Erythroblast (primary cell): ENCODE results near the gene FAM151B.

ENCODE experiments used
- GATA1 ChIP-seq: IDR thresholded peaks from 2 replicates; pipeline ENCODE4 v1.6.1; 2011; ENCODE audit warnings: low read depth, mild to moderate bottlenecking, control low read depth, low read length, moderate library complexity
- POLR2A ChIP-seq: IDR thresholded peaks from 2 replicates; pipeline ENCODE4 v1.6.1; 2011; ENCODE audit warnings: mild to moderate bottlenecking, low read length

DNA sequence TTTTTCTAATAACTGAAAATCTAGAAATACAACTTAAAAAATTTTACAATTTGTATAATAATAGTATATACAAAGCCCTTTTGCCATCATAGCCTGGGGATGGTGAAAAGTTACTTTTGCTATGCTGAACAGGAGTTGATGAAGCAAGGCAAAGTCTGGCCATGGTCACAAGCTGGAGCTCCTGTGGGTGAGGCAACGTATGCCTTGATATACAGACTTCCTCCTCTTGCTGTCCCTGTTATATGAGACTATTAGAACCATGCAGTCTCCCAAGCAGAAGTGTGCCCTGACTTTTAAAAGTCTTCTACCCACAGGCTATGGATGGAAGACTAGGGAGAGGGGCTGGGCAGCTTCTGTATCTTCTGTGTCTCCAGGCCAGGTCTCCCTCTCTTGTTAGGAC is 15.7 kb downstream of the FAM151B start:
- TF ChIP-seq POLR2A = no peak
- no peak for TF ChIP-seq GATA1
